ENCODE results near the gene CDON.
A peak's percentile ranks its signal among the peaks of the same experiment; 100 is the strongest.

Gene CDON

DNA sequence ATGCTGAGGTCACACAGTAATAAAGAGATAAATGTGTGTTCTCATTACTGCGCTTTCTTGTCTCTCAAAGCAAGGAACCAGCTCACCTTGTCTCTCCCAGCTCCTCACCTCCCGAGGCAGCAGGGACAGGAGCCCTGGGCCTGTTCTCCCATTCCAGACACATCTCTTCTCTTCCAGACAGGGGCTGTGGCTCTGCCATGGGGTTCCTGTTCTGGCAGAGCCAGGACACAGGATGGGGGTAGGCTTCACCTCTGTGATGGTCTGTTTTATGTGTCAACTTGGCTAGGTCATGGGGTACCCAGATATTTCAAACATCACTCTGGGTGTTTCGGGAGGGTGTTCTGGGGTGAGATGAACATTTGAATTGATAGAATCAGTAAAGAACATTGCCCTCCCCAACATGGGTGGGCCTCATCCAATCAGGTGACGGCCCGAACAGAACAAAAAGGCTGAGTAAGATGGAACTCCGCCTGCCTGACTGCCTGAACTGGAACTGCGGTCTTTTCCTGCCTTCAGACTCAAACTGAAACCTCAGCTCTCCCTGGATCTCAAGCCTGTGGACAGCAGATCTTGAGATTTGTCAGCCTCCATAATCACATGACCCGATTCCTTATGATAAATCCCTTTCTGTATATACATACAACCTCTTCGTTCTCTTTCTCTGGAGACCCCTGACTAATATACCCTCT, 118.9 kb downstream of the CDON start:
- no peak overlapping the region for H2BK5ac ChIP-seq (ENCODE audit: low read length)
- no peak overlapping the region for H2BK120ac ChIP-seq (ENCODE audit: low read depth, low read length)
- no peak overlapping the region for H3K9ac ChIP-seq (ENCODE audit: low read length)
- DNase-seq = no peak
- H4K8ac ChIP-seq (ENCODE audit: low read depth, low read length) = no peak overlapping the region
- H4K5ac ChIP-seq (ENCODE audit: low read length) = no peak overlapping the region
- H3K79me2 ChIP-seq (ENCODE audit: control insufficient read depth, insufficient read depth, low read length) = no peaks in the 10 kb centered on the region
- no peak overlapping the region for H2BK15ac ChIP-seq (replicated peaks; ENCODE audit: low read depth)
- no peak overlapping the region for H3K27ac ChIP-seq (ENCODE audit: low read depth, low read length)
- no peak overlapping the region for H2AK5ac ChIP-seq (ENCODE audit: low read length)
- H3K36me3 ChIP-seq (ENCODE audit: control insufficient read depth, insufficient read depth, low read length) = no peaks in the 10 kb centered on the region
- H3K18ac ChIP-seq (ENCODE audit: low read length) = no peak overlapping the region
- no peak overlapping the region for H3K23ac ChIP-seq (ENCODE audit: low read length)
- H3K56ac ChIP-seq (ENCODE audit: low read length) = no peak overlapping the region
- WGBS (ENCODE audit: extremely low coverage, insufficient coverage, low lambda C conversion rate) = no CpG with 5 or more reads among the region's 9 CpGs
- H3K4me2 ChIP-seq (ENCODE audit: low read length) = no peak overlapping the region
- no peaks in the 10 kb centered on the region for H3K79me1 ChIP-seq (ENCODE audit: low read length)
- no peak overlapping the region for H3K4ac ChIP-seq (ENCODE audit: low read depth, low read length)
- H3K4me3 ChIP-seq (ENCODE audit: low read length) = no peak overlapping the region
- H3K4me1 ChIP-seq (ENCODE audit: control insufficient read depth, low read depth, low read length) = peaks cover 6% of the 10 kb centered on the region
- no peaks in the 10 kb centered on the region for H3K27me3 ChIP-seq (ENCODE audit: insufficient read depth, low read length, poor library complexity)

DNA sequence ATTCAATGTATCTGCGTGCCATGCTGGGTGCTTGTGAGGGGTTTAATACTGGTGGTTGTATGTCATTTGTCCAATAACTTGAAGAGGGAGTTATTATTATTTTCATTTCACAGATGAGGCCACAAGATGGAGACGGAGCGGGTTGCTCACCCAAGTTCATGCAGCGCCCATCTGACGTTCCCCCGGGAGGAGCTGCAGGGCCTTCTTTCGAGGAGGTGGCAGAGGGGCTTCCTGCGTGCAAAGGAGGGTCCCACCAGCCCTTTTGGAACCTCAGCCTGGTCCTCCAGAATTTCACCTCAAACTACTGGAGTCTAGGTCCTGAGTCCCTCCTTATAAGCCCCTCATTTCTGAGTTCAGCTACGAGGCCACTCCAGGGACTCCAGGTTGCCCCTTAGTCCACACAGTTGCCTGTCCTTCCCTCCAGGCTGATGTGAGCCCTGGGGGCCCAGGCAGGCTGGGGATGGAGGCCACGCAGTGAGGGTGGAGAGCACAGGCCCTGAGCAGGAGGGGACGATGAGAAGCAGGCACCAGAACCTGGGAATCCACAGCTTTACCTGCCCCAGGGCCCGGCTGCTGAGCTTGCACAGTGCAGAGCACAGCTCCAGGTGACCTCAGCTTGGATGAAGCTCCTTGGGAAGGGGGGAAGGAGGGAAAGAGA, 119.8 kb downstream of the CDON start:
- Histone ChIP-seq H3K9ac (ENCODE audit: low read length) (no peak overlapping the region), H3K4me3 (ENCODE audit: low read length) (no peak overlapping the region), H3K4me1 (ENCODE audit: control insufficient read depth, low read depth, low read length) (peaks cover 6% of the 10 kb centered on the region), H2AK5ac (ENCODE audit: low read length) (no peak overlapping the region), H3K18ac (ENCODE audit: low read length) (no peak overlapping the region), H3K4me2 (ENCODE audit: low read length) (no peak overlapping the region), H2BK5ac (ENCODE audit: low read length) (no peak overlapping the region), H3K36me3 (ENCODE audit: control insufficient read depth, insufficient read depth, low read length) (no peaks in the 10 kb centered on the region), H3K79me2 (ENCODE audit: control insufficient read depth, insufficient read depth, low read length) (no peaks in the 10 kb centered on the region), H4K5ac (ENCODE audit: low read length) (no peak overlapping the region), H3K79me1 (ENCODE audit: low read length) (no peaks in the 10 kb centered on the region), H2BK15ac (replicated peaks; ENCODE audit: low read depth) (no peak overlapping the region), H3K27me3 (ENCODE audit: insufficient read depth, low read length, poor library complexity) (no peaks in the 10 kb centered on the region), H2BK120ac (ENCODE audit: low read depth, low read length) (no peak overlapping the region), H4K8ac (ENCODE audit: low read depth, low read length) (no peak overlapping the region), H3K56ac (ENCODE audit: low read length) (no peak overlapping the region), H3K27ac (ENCODE audit: low read depth, low read length) (no peak overlapping the region), H3K4ac (ENCODE audit: low read depth, low read length) (no peak overlapping the region), H3K23ac (ENCODE audit: low read length) (no peak overlapping the region)
- DNase-seq = no peak
- WGBS (ENCODE audit: extremely low coverage, insufficient coverage, low lambda C conversion rate) = no CpG with 5 or more reads among the region's 12 CpGs

DNA sequence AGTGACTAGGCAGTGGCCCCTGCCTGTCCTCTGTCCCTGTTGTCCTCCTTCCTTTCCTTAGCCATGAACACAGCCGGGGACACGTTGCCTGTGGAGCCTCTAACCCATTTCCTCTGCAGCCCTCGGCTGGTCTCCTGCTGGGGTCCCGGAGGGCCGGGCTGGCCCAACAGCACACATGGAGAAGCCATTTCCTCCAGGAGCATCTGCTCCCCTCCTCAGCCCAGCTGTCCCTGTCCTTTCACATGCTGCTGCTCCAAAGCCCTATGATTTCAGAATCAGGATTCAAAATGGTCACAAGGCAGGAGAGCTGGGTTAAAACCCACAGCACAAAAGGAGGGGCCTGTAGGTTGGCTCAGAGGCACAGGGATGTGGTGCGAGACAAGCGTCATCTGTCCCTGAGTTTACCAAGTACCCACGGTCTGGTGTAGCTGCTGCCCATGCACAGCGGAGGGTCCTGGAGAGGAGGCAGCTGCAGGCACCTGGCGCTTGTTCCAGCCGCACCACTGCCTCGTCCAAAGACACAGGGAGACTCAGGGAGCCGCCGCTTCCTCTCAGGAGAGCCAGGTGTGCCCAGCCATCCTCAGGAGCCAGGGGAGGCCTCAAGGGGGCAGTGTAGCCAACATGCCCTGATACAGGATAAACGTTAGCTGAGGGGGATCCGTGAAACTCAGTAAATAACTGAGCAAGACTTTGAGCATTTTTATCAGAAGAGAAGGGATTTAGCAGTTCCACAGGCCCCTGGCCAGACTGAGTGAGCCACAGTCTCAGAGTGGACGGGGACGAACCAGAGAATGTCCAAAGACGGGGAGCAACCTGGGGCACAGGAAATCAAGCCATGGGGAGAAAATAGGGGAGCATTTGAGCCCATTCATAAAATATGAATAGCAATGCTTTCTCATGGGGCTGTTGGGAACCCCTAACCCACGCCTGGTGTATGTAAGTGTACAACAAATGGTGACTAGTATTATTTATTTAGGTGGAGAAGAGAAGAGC, 120.8 kb downstream of the CDON start:
- H4K5ac ChIP-seq (ENCODE audit: low read length) = no peak overlapping the region
- no peak overlapping the region for H4K8ac ChIP-seq (ENCODE audit: low read depth, low read length)
- no peak overlapping the region for H2AK5ac ChIP-seq (ENCODE audit: low read length)
- H3K4me2 ChIP-seq (ENCODE audit: low read length) = no peak overlapping the region
- peak overlapping the region; percentile 21 for H3K27ac ChIP-seq (ENCODE audit: low read depth, low read length)
- H3K4me3 ChIP-seq (ENCODE audit: low read length) = no peak overlapping the region
- no peak overlapping the region for H3K18ac ChIP-seq (ENCODE audit: low read length)
- H3K36me3 ChIP-seq (ENCODE audit: control insufficient read depth, insufficient read depth, low read length) = no peaks in the 10 kb centered on the region
- no peak overlapping the region for H3K9ac ChIP-seq (ENCODE audit: low read length)
- H3K23ac ChIP-seq (ENCODE audit: low read length) = no peak overlapping the region
- no peak overlapping the region for H2BK15ac ChIP-seq (replicated peaks; ENCODE audit: low read depth)
- H2BK120ac ChIP-seq (ENCODE audit: low read depth, low read length) = no peak overlapping the region
- H3K4me1 ChIP-seq (ENCODE audit: control insufficient read depth, low read depth, low read length) = peaks cover 6% of the 10 kb centered on the region
- no peaks in the 10 kb centered on the region for H3K27me3 ChIP-seq (ENCODE audit: insufficient read depth, low read length, poor library complexity)
- no peak overlapping the region for H3K4ac ChIP-seq (ENCODE audit: low read depth, low read length)
- peak; percentile 81 for DNase-seq
- H3K79me2 ChIP-seq (ENCODE audit: control insufficient read depth, insufficient read depth, low read length) = no peaks in the 10 kb centered on the region
- H3K79me1 ChIP-seq (ENCODE audit: low read length) = no peaks in the 10 kb centered on the region
- WGBS (ENCODE audit: extremely low coverage, insufficient coverage, low lambda C conversion rate) = no CpG with 5 or more reads among the region's 20 CpGs
- no peak overlapping the region for H2BK5ac ChIP-seq (ENCODE audit: low read length)
- H3K56ac ChIP-seq (ENCODE audit: low read length) = peak overlapping the region; percentile 78

DNA sequence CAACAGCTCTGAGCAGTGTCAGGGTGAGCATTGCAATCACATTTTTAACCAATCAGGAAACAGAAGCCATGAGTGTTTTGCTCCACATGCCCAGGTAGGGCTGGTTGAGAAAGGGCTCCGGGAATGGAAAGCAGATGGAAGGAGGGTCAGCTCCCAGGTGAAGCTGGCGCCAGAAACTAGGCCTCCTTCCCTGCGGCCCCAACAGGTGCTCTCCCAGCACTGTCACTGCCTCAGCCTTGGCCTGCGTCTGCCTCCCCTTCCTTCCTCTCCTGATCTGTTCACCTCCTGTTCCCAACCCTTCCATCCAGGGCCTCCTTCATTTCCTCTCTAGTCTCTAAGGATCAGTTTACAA, 121.4 kb downstream of the CDON start:
- Histone ChIP-seq H3K9ac (ENCODE audit: low read length) (no peak overlapping the region), H3K27me3 (ENCODE audit: insufficient read depth, low read length, poor library complexity) (no peaks in the 10 kb centered on the region), H2BK5ac (ENCODE audit: low read length) (no peak overlapping the region), H3K36me3 (ENCODE audit: control insufficient read depth, insufficient read depth, low read length) (no peaks in the 10 kb centered on the region), H2AK5ac (ENCODE audit: low read length) (no peak overlapping the region), H3K4me3 (ENCODE audit: low read length) (no peak overlapping the region), H2BK15ac (replicated peaks; ENCODE audit: low read depth) (no peak overlapping the region), H3K79me1 (ENCODE audit: low read length) (no peaks in the 10 kb centered on the region), H2BK120ac (ENCODE audit: low read depth, low read length) (no peak overlapping the region), H3K27ac (ENCODE audit: low read depth, low read length) (no peak overlapping the region), H3K4me2 (ENCODE audit: low read length) (no peak overlapping the region), H3K23ac (ENCODE audit: low read length) (no peak overlapping the region), H3K79me2 (ENCODE audit: control insufficient read depth, insufficient read depth, low read length) (no peaks in the 10 kb centered on the region), H3K4me1 (ENCODE audit: control insufficient read depth, low read depth, low read length) (peaks cover 6% of the 10 kb centered on the region), H4K5ac (ENCODE audit: low read length) (no peak overlapping the region), H3K56ac (ENCODE audit: low read length) (no peak overlapping the region), H4K8ac (ENCODE audit: low read depth, low read length) (no peak overlapping the region), H3K4ac (ENCODE audit: low read depth, low read length) (no peak overlapping the region), H3K18ac (ENCODE audit: low read length) (no peak overlapping the region)
- no CpG with 5 or more reads among the region's 4 CpGs for WGBS (ENCODE audit: extremely low coverage, insufficient coverage, low lambda C conversion rate)
- no peak for DNase-seq

DNA sequence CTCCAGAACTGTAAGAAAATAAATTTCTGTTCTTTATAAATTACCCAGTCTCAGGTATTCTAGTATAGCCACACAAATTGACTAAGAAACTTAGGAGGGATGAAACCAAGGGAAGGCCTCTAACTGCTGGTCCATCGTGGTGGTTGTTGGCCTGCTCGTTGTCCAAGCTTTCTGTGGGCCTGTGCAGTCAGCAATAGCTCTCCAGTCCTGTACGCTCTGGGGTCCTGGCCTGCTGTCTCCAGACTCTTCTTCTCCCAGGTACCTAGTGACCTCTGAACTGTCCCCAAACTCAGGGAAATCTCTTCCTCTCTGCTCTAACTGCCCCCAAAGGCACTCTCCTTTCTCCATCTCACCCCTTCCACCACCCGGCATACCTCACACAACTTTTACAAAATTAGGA, 122.5 kb downstream of the CDON start:
- H3K4me2 ChIP-seq (ENCODE audit: low read length) = no peak overlapping the region
- no peaks in the 10 kb centered on the region for H3K27me3 ChIP-seq (ENCODE audit: insufficient read depth, low read length, poor library complexity)
- no peak overlapping the region for H3K4ac ChIP-seq (ENCODE audit: low read depth, low read length)
- peaks cover 6% of the 10 kb centered on the region for H3K4me1 ChIP-seq (ENCODE audit: control insufficient read depth, low read depth, low read length)
- no peak for DNase-seq
- no peaks in the 10 kb centered on the region for H3K79me1 ChIP-seq (ENCODE audit: low read length)
- no peak overlapping the region for H4K5ac ChIP-seq (ENCODE audit: low read length)
- no peak overlapping the region for H3K56ac ChIP-seq (ENCODE audit: low read length)
- no peaks in the 10 kb centered on the region for H3K36me3 ChIP-seq (ENCODE audit: control insufficient read depth, insufficient read depth, low read length)
- H3K4me3 ChIP-seq (ENCODE audit: low read length) = no peak overlapping the region
- WGBS (ENCODE audit: extremely low coverage, insufficient coverage, low lambda C conversion rate) = no CpG with 5 or more reads among the region's 4 CpGs
- H2AK5ac ChIP-seq (ENCODE audit: low read length) = no peak overlapping the region
- H3K18ac ChIP-seq (ENCODE audit: low read length) = no peak overlapping the region
- H2BK15ac ChIP-seq (replicated peaks; ENCODE audit: low read depth) = no peak overlapping the region
- no peak overlapping the region for H3K27ac ChIP-seq (ENCODE audit: low read depth, low read length)
- H3K79me2 ChIP-seq (ENCODE audit: control insufficient read depth, insufficient read depth, low read length) = no peaks in the 10 kb centered on the region
- no peak overlapping the region for H3K9ac ChIP-seq (ENCODE audit: low read length)
- no peak overlapping the region for H3K23ac ChIP-seq (ENCODE audit: low read length)
- H2BK5ac ChIP-seq (ENCODE audit: low read length) = no peak overlapping the region
- no peak overlapping the region for H2BK120ac ChIP-seq (ENCODE audit: low read depth, low read length)
- H4K8ac ChIP-seq (ENCODE audit: low read depth, low read length) = no peak overlapping the region
